ENCODE data around the gene RHOD.

The RHOD gene

DNA sequence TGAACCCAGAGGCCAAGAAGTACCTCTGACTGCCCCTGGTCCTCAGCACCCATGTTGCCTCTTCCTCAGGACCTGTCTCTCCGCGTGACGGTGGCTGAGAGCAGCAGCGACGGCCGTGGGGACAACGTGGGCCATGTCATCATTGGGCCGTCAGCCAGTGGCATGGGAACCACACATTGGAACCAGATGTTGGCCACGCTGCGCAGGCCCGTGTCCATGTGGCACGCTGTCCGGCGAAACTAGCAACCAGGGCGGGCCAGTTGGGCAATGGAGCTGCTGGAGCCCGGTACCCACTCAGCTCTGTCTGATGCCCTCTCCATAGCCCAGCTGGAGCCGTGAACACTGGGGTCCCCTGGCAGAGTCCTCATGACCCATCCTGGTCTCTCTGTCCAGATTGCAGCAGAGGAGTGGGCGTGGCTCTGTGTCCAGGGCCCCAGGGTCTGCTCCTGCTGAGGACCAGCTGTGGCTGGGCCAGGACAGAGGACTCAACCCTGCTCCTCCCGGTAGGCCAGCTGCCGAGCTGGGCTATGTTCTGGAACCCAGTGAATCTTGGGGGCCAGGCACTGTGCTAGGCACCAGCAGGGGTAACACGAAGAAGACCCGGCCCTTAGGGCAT lies 8.0 kb upstream of the RHOD start:
- ATAC-seq = no peak
- H3K36me3 Mint-ChIP-seq = no peaks in the 10 kb centered on the region
- H3K4me1 Mint-ChIP-seq = peaks cover 26% of the 10 kb centered on the region
- no peak overlapping the region for H3K27ac Mint-ChIP-seq
- no peaks in the 10 kb centered on the region for H3K9me3 Mint-ChIP-seq
- no peak overlapping the region for H3K4me3 Mint-ChIP-seq
- peaks cover 80% of the 10 kb centered on the region for H3K27me3 Mint-ChIP-seq

DNA sequence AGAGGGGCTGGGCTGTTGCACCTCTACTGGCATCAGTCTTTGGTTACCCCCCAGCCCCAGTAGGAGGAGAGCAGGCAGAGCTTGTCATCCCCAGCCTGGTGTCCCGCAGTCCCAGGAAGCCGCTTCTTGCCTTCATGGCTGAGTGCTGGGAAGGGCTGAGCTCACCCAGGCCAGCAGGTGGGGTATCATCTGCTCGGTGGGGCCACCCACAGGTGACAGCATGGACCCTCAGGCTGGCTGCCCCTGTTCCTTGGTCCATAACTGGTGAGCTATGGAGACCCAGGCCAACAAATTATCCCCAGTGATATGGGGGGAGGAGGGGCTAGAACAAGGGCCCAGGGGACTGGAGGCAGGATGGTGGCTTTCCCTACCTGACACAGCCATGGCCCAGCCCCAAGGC lies 6.5 kb upstream of the RHOD start:
- H3K4me3 Mint-ChIP-seq = no peak overlapping the region
- H3K9me3 Mint-ChIP-seq = no peaks in the 10 kb centered on the region
- H3K27me3 Mint-ChIP-seq = peaks cover 79% of the 10 kb centered on the region
- ATAC-seq = no peak
- no peaks in the 10 kb centered on the region for H3K36me3 Mint-ChIP-seq
- H3K4me1 Mint-ChIP-seq = peaks cover 18% of the 10 kb centered on the region
- H3K27ac Mint-ChIP-seq = no peak overlapping the region

DNA sequence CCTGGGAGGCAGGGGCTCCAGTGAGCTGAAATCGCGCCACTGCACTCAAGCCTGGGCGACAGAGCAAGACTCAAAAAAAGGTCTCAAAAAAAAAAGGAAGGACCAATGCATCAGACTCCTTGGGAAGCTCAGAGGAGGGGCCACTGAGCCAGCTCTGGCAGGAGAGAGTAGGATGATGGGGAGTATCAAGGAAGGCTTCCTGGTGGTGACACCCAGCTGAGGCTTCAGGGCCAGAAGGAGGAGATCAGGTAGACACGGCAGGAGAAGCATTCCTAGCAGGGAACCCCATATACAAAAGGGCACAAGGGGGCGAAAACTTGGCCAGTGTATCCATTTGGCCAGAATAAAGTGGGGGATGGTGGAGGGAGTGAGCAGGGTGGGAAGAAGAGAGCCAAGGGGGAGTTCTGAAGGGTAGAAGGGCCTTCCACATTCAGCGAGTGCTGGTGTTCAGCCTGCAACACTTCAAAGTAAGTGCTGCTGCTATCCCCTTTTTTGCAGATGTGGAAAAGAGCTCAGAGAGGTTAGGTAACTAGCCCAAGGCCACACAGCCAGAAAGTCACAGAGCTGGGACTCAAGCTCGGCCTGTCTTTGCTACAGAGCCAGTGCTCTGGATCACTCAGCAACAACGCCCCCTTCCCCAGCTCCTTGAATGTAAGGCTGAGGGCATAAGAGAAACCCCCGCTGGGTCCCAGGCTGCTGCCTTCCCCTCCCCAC lies 5.3 kb upstream of the RHOD start:
- no peaks in the 10 kb centered on the region for H3K9me3 Mint-ChIP-seq
- H3K4me3 Mint-ChIP-seq = no peak overlapping the region
- peaks cover 79% of the 10 kb centered on the region for H3K27me3 Mint-ChIP-seq
- H3K4me1 Mint-ChIP-seq = peaks cover 15% of the 10 kb centered on the region
- no peaks in the 10 kb centered on the region for H3K36me3 Mint-ChIP-seq
- ATAC-seq = no peak
- H3K27ac Mint-ChIP-seq = no peak overlapping the region

DNA sequence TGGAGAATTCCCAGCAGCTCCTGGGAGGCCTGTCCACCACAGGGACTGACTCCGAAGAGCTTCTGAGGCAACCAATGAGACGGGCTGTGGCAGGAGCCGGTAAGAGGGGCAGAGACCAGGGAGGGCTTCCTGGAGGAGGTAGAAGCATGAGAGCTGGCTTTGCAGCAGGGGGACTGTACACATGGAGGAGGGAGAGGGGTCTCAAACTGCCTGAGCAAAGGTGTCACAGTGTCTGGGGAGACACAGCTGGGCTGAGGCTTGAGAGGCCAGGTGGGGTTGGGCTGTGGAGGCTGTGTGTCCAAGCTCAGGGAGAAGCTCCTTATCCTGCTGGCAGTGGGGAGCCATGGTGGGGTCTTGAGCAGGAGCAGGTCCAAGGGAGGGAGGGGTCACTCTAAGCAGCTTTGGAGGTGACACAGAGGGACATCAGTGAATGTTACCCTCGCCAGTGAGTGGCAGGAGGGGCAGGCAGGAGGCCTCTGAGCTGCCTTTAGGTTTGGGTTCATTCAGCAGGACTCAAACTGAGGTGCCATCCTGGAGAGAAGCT lies 4.6 kb upstream of the RHOD start:
- Mint-ChIP-seq H3K36me3 (no peaks in the 10 kb centered on the region), H3K4me1 (peaks cover 13% of the 10 kb centered on the region), H3K27me3 (peaks cover 78% of the 10 kb centered on the region), H3K4me3 (no peak overlapping the region), H3K9me3 (no peaks in the 10 kb centered on the region), H3K27ac (no peak overlapping the region)
- ATAC-seq = no peak

DNA sequence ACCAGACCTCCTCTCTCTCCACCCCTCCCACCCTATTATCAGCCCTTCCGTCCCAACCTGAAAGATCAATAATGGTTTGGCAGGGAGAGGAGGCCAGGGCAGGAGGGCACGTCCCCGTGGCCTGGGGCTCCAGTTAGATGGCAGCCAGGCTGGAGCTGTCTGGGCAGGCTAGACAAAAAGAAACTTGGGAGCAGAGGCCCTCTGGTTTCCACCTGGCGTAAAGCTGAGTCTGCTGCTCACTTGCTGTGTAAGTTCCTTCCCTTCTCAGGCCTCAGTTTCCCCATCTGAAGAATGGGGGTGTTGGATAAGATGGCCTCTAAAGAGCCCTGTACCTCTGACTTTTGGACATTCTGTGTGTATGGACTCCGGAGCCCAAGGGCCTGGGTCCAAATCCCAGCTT lies 3.8 kb upstream of the RHOD start:
- peaks cover 12% of the 10 kb centered on the region for H3K4me1 Mint-ChIP-seq
- H3K4me3 Mint-ChIP-seq = no peak overlapping the region
- no peaks in the 10 kb centered on the region for H3K9me3 Mint-ChIP-seq
- peaks cover 78% of the 10 kb centered on the region for H3K27me3 Mint-ChIP-seq
- no peak overlapping the region for H3K27ac Mint-ChIP-seq
- H3K36me3 Mint-ChIP-seq = no peaks in the 10 kb centered on the region
- no peak for ATAC-seq

DNA sequence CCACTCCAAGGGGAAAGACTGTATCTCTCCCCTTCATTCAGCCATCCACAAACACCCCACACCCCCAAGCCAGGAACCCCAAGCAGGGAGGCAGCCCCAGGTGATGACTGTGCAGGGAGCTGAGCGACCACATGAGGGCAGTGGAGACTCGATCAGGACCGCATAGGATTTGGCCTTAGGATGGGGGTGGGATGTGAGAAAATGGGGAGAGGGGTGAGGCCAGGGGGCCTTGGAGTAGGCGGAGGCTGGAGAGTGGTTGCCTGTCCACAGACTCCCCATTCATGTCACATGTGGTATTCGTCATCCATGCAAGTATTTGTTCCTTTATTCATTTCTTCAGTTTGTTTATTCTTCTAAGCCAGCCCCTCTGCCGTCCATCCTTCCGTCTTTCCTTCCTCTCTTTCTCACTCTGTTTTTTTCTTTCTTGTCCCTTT lies 2.7 kb upstream of the RHOD start:
- no peak overlapping the region for H3K27ac Mint-ChIP-seq
- no peak overlapping the region for H3K4me3 Mint-ChIP-seq
- ATAC-seq = peak; percentile 64
- H3K4me1 Mint-ChIP-seq = peaks cover 12% of the 10 kb centered on the region
- no peaks in the 10 kb centered on the region for H3K36me3 Mint-ChIP-seq
- H3K27me3 Mint-ChIP-seq = peaks cover 74% of the 10 kb centered on the region
- no peaks in the 10 kb centered on the region for H3K9me3 Mint-ChIP-seq

DNA sequence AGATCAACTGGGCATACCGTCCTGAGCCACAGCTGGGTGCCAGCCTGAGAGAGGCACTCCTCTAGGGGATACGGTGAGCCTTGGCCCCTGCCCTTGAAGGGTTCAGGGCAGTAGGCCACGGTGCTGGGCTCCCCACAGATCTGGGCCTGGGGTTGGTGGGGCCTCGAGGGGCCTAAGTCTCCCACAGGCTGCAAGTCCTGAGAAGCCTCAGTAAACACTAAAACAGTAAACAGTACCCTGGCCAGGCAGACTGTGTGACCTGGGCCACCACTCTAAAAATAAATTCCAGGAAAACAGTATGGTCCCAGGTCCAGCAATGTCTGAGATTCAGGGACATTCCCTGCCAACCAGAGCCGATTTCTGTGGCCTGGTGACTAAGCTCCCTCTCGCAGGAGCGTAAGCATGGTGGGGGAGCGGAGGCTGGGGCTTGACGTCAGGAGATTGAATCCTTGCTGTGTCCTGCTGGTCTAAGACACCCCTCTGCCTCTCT lies 2.3 kb upstream of the RHOD start:
- no peaks in the 10 kb centered on the region for H3K36me3 Mint-ChIP-seq
- no peak for ATAC-seq
- H3K27me3 Mint-ChIP-seq = peaks cover 70% of the 10 kb centered on the region
- no peaks in the 10 kb centered on the region for H3K9me3 Mint-ChIP-seq
- H3K4me3 Mint-ChIP-seq = no peak overlapping the region
- H3K4me1 Mint-ChIP-seq = peaks cover 12% of the 10 kb centered on the region
- no peak overlapping the region for H3K27ac Mint-ChIP-seq

DNA sequence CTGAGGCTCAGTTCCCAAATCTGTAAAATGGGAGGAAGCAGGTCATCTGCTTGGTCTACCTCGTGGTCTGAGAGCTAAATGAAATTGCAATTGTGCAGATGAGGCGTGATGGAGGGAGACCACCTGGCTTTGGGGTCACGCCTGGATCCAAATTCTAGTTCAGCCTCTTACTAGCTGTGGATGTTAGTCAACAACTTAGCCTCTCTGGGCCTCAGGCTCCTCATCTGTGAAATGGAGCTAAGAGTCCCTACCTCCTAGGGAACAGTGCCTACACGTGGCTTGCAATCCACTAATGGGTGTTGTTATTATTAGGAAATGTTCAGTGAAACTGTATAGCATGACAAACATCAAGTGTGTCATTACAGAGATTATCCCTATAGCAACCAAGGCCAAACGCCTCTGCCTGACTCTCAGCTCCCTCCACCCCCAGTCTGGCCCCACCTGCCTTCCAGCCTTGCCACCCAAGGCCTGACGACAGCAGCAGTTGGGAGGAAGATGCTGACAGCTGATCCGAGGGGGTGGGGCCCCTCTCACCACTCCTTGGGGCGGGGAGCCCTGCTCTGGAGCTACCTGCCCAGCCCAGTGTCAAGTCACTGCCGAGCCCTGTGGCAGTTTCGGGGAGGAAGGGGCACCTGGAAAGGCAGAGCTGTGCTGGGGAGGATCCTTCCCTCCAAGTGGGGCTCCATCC lies 1.7 kb upstream of the RHOD start:
- H3K27ac Mint-ChIP-seq = no peak overlapping the region
- H3K4me1 Mint-ChIP-seq = peaks cover 12% of the 10 kb centered on the region
- H3K36me3 Mint-ChIP-seq = no peaks in the 10 kb centered on the region
- ATAC-seq = no peak
- no peaks in the 10 kb centered on the region for H3K9me3 Mint-ChIP-seq
- H3K27me3 Mint-ChIP-seq = peaks cover 64% of the 10 kb centered on the region
- H3K4me3 Mint-ChIP-seq = no peak overlapping the region

DNA sequence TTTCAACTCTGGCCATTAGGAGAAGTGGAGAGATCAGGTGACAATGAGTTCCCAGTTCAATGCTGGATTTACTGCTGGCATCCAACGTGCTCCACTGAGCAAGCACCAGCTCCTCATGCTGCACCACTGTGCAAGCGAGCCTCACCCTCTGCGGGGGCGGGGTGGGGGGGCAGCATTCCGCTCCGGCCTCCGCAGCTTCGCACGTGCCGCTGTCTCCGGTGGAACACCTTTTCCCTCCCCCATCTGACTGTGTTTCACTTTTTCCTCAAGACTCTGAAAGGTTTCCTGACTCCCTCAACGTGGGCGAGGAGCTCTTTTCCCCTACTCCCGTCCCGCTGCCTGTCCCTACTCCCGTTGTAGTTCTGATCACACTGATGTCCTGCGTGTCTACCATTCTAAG lies 835 bp upstream of the RHOD start:
- peaks cover 12% of the 10 kb centered on the region for H3K4me1 Mint-ChIP-seq
- no peak for ATAC-seq
- peaks cover 60% of the 10 kb centered on the region for H3K27me3 Mint-ChIP-seq
- peak overlapping the region; percentile 83 for H3K4me3 Mint-ChIP-seq
- H3K27ac Mint-ChIP-seq = peak overlapping the region; percentile 69
- no peaks in the 10 kb centered on the region for H3K36me3 Mint-ChIP-seq
- no peaks in the 10 kb centered on the region for H3K9me3 Mint-ChIP-seq

DNA sequence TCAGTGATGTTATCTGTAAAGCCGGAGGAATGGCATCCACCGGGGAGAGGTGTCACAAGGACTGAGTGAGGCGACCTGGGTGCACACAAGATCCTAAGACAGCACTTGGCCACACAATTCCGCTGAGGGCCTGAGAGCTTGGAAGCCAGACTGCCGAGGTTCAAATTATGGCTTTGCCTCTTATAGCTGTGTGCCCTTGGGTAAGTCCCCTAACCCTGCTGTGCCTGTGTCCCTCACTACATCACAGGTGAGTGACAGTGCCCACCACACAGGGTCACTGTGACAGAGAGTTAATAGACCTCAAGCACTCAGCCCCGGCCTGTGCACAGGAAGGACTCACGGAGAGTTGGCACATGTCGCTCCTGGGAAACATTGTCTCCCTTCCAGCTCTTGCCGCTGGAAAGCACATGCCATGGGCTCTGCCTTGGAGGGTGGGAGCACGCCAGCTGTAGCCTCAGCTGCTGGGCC lies 592 bp downstream of the RHOD start:
- Mint-ChIP-seq H3K27ac (no peak overlapping the region), H3K27me3 (peaks cover 46% of the 10 kb centered on the region), H3K4me1 (peaks cover 12% of the 10 kb centered on the region), H3K36me3 (no peaks in the 10 kb centered on the region), H3K4me3 (no peak overlapping the region), H3K9me3 (no peaks in the 10 kb centered on the region)
- ATAC-seq = no peak

DNA sequence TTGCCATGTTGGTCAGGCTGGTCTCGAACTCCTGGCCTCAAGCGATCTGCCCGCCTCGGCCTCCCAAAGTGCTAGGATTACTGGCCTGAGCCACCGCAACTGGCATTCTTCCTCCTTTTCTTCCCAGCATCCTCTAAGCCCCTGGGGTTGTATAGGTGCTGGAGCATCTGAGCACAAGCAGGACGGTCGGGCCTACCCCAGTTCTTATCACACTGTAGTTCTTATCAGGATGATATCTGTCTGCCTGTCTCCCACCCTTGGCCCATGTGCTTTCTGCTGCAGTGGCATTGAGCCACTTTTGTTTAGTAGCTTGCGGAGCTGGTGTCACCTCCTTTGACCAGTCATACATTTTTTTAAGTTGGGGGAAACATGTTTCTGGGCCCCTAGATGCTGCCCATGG lies 1.9 kb downstream of the RHOD start:
- no peak for ATAC-seq
- Mint-ChIP-seq H3K4me1 (peaks cover 12% of the 10 kb centered on the region), H3K36me3 (no peaks in the 10 kb centered on the region), H3K27me3 (peaks cover 33% of the 10 kb centered on the region), H3K9me3 (no peaks in the 10 kb centered on the region), H3K27ac (no peak overlapping the region), H3K4me3 (no peak overlapping the region)

DNA sequence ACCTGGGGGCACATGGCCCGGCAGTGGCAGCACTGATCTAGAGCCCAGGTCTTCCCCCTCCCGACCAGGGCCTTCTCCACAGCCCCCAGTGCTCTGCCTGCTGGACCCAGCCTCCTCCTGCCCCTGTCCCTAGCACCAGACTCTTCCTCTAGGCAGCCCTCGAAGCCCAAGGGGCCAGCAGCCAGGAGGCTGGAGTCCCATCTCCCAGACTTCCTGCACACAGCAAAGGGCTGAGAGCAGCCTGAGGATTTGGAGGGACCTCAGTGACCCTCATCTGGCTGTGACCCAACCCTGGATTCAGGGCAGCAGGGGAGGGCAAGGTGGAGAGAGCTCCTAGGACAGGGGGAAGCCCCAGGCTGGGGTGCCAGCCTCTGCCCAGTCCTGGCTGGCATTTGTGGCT lies 3.0 kb downstream of the RHOD start:
- Mint-ChIP-seq H3K4me3 (no peak overlapping the region), H3K27ac (no peak overlapping the region), H3K9me3 (no peaks in the 10 kb centered on the region), H3K36me3 (no peaks in the 10 kb centered on the region), H3K27me3 (peaks cover 22% of the 10 kb centered on the region), H3K4me1 (peaks cover 12% of the 10 kb centered on the region)
- no peak for ATAC-seq

DNA sequence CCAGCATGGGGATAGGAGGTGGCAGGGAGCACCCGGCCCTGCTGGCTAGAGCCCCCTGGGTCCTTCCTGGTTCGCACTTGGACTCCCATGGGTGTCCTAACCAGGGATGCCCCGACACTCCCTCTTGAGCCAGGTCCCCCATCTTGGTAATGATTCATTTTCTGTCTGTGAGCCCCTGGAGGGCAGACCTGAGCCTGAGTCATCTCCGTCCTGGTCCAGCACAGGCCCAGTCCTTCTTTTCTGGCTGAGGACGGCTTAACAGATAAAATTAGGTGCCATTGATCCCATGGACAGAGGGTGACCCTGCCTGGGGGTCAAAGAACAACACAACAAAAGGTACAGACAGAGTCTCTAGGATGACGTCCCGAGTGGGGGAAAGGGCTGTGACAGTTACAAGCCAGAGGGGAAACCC lies 3.5 kb downstream of the RHOD start:
- ATAC-seq = no peak
- Mint-ChIP-seq H3K36me3 (no peaks in the 10 kb centered on the region), H3K9me3 (no peaks in the 10 kb centered on the region), H3K4me3 (no peak overlapping the region), H3K27ac (no peak overlapping the region), H3K4me1 (peaks cover 12% of the 10 kb centered on the region), H3K27me3 (peaks cover 18% of the 10 kb centered on the region)

DNA sequence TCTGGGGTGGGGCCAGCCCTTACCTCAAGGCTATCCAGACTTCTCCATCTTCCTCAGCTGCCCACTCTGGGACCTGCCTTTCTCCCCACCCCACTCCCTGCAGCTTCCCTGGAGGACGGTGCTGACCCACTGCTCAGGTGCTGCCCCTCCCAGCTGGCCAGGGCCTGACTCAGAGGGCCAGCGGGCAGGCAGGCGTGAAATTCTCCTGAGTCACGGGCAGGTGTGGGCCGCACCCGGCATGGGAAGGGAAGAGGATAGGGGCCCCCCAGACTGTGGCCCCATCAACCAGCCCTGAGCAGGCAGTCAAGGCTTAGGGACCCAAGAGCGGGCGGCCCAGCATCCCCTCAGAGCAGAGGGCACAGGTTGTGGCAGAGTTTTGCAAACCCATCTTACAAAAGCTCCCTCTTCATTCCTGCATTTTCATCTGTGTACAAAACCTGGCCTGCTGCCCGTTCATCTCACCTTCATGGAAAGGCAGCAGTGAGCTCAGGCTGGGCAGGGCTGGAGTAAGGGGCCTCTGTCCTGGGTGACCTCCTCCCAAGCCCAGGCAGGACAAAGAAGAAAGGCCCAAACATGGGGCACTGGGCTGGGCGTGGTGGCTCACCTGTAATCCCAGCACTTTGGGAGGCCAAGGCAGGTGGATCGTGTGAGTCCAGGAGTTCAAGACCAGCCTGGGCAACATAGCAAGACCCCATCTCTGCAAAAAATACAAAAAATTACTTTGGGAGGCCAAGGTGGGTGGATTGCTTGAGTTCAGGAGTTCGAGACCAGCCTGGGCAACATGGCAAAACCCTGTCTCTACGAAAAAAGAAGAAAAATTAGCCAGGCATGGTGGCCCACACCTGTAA lies 6.1 kb downstream of the RHOD start:
- no peaks in the 10 kb centered on the region for H3K4me1 Mint-ChIP-seq
- no peak overlapping the region for H3K4me3 Mint-ChIP-seq
- H3K27me3 Mint-ChIP-seq = peaks cover 8% of the 10 kb centered on the region
- ATAC-seq = no peak
- H3K27ac Mint-ChIP-seq = no peak overlapping the region
- no peaks in the 10 kb centered on the region for H3K9me3 Mint-ChIP-seq
- no peaks in the 10 kb centered on the region for H3K36me3 Mint-ChIP-seq

DNA sequence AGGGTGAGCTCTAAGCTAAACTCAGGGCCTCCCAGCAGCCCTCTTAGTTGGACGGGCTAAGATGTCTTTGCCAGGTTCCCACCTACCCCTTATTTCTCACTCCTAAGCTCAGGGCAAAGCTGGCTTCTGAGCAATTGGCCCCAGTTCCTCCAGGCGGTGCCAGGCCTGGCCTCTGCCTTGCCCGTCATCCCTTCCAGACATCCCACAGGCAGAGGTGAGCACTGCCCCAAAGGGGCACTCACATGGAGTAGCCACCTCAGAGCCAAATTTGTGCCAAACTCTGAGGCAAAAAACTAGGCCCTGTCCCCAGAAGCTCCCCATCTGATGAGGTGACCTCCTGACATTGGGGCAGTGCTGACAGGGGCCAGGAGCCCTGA lies 9.7 kb downstream of the RHOD start:
- no peaks in the 10 kb centered on the region for H3K9me3 Mint-ChIP-seq
- H3K27ac Mint-ChIP-seq = no peak overlapping the region
- no peaks in the 10 kb centered on the region for H3K36me3 Mint-ChIP-seq
- H3K4me1 Mint-ChIP-seq = no peaks in the 10 kb centered on the region
- peaks cover 30% of the 10 kb centered on the region for H3K27me3 Mint-ChIP-seq
- no peak for ATAC-seq
- no peak overlapping the region for H3K4me3 Mint-ChIP-seq
